Chondrocyte (in vitro differentiated cells): ENCODE results near the gene CADPS. TPM values are rescaled to one million over a fixed set of nuclear protein-coding genes. Genes with fewer than 3 reads are reported as not detected.

Experiments
- DNase-seq: peaks from one replicate; pipeline ENCODE4 v3.0.0; 2021; ENCODE audit warnings: mixed read lengths, low spot score
- H3K27ac Mint-ChIP-seq: one replicate; pipeline ENCODE4 v1.8.0; 2021; ENCODE audit warnings: mild to moderate bottlenecking, moderate library complexity, mixed read lengths; ENCODE audit not compliant: unreplicated experiment
- H3K27me3 Mint-ChIP-seq: 2 replicates; pipeline ENCODE4 v1.8.0; 2021; ENCODE audit warnings: low read depth, mixed read lengths
- H3K36me3 Mint-ChIP-seq: 2 replicates; pipeline ENCODE4 v1.8.0; 2021; ENCODE audit warnings: low read depth, mixed read lengths
- H3K4me1 Mint-ChIP-seq: 2 replicates; pipeline ENCODE4 v1.8.0; 2021; ENCODE audit warnings: low read depth, mild to moderate bottlenecking, mixed read lengths
- H3K4me3 Mint-ChIP-seq: one replicate; pipeline ENCODE4 v1.8.0; 2021; ENCODE audit warnings: mild to moderate bottlenecking, moderate library complexity, mixed read lengths; ENCODE audit not compliant: unreplicated experiment
- H3K9me3 Mint-ChIP-seq: 2 replicates; pipeline ENCODE4 v1.8.0; 2021; ENCODE audit warnings: low read depth, mixed read lengths
- total RNA-seq: library from RNA; stranded (reverse); gene quantifications from 3 replicates; pipeline ENCODE4 v1.2.1, GENCODE V29; 2021
- TF ChIP-seq, protein P1 (sequence below): fragments of 200-600 bp; sonication (generic); IDR thresholded peaks from 2 replicates; pipeline ENCODE4 v1.5.0; 2021; ENCODE audit warnings: antibody characterized with exemption, mild to moderate bottlenecking, moderate library complexity

Gene CADPS
- total RNA-seq, 1 donor from 2014 or later, result not detected

DNA sequence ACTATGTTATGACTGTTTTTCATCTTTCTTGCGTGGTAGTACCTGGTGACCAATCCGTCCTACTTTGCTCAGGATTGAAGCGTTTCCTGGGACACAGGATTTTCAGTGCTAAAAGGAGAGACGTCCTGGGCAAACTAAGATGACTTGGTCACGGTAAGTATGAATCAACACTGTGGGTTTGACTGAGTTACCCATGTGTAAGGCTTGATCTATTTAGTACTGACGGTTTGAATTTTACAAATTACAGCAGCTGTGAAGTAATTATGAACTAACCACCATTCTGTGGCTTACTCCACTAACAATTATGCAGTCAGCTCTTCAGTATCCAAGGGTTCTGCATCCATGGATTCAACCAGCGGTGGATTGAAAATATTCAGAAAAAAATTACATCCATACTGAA, 328.9 kb downstream of the CADPS start:
- peaks cover 68% of the 10 kb centered on the region for H3K27me3 Mint-ChIP-seq
- no peaks in the 10 kb centered on the region for H3K9me3 Mint-ChIP-seq
- DNase-seq, result no peak
- TF ChIP-seq, protein P1, sequence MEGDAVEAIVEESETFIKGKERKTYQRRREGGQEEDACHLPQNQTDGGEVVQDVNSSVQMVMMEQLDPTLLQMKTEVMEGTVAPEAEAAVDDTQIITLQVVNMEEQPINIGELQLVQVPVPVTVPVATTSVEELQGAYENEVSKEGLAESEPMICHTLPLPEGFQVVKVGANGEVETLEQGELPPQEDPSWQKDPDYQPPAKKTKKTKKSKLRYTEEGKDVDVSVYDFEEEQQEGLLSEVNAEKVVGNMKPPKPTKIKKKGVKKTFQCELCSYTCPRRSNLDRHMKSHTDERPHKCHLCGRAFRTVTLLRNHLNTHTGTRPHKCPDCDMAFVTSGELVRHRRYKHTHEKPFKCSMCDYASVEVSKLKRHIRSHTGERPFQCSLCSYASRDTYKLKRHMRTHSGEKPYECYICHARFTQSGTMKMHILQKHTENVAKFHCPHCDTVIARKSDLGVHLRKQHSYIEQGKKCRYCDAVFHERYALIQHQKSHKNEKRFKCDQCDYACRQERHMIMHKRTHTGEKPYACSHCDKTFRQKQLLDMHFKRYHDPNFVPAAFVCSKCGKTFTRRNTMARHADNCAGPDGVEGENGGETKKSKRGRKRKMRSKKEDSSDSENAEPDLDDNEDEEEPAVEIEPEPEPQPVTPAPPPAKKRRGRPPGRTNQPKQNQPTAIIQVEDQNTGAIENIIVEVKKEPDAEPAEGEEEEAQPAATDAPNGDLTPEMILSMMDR, result no peak
- no peaks in the 10 kb centered on the region for H3K4me1 Mint-ChIP-seq
- no peak overlapping the region for H3K4me3 Mint-ChIP-seq
- no peak overlapping the region for H3K27ac Mint-ChIP-seq
- no peaks in the 10 kb centered on the region for H3K36me3 Mint-ChIP-seq

DNA sequence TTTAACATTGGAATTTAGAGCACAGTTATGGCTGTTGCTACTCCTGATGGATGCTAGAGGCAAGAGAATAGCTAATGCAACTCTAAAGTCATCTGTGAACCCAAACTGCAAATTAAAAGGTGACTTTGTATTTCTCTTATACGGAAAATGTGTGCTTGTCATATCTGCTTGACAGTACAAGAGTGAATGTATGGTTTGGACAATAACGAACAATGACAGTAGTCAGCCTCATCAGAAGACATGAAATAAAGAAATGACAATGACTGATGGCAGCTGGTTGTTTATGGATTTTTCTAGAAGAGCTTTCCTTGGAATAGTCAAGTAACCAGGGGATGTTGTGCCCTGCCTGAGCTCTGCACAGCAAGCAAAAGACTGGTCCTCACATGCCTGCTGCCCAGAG, 333.0 kb downstream of the CADPS start:
- no peak overlapping the region for H3K4me3 Mint-ChIP-seq
- no peaks in the 10 kb centered on the region for H3K9me3 Mint-ChIP-seq
- H3K27ac Mint-ChIP-seq, result no peak overlapping the region
- H3K36me3 Mint-ChIP-seq, result no peaks in the 10 kb centered on the region
- H3K4me1 Mint-ChIP-seq, result no peaks in the 10 kb centered on the region
- H3K27me3 Mint-ChIP-seq, result peaks cover 59% of the 10 kb centered on the region
- TF ChIP-seq, protein P1, result no peak
- DNase-seq, result no peak

DNA sequence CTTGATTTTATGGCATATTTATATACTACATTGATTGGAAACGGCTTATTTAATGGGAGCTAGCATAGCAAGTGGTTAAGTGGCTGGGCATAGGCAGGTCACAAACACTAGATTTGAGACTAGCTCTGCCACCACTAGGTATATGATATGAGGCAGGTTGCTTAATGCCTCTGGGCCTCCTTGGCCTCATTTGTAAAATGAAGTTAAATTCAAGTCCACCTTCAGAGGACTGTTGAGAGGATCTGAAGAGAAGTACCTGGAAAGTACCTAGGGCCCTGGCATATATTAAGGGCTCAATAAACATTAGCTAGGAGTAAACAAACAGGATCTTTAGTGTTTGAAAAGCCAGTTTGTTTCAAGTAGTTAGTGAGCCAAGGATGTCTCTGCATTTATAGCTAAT, 335.5 kb downstream of the CADPS start:
- DNase-seq, result no peak
- H3K9me3 Mint-ChIP-seq, result no peaks in the 10 kb centered on the region
- H3K4me1 Mint-ChIP-seq, result no peaks in the 10 kb centered on the region
- H3K36me3 Mint-ChIP-seq, result no peaks in the 10 kb centered on the region
- TF ChIP-seq, protein P1, result no peak
- no peak overlapping the region for H3K4me3 Mint-ChIP-seq
- peaks cover 53% of the 10 kb centered on the region for H3K27me3 Mint-ChIP-seq
- H3K27ac Mint-ChIP-seq, result no peak overlapping the region

- peaks cover 53% of the 10 kb centered on the region for H3K27me3 Mint-ChIP-seq
- no peak for DNase-seq
- no peaks in the 10 kb centered on the region for H3K4me1 Mint-ChIP-seq
- no peak overlapping the region for H3K27ac Mint-ChIP-seq
- H3K4me3 Mint-ChIP-seq, result no peak overlapping the region
- TF ChIP-seq, protein P1, result no peak
- H3K36me3 Mint-ChIP-seq, result no peaks in the 10 kb centered on the region
- no peaks in the 10 kb centered on the region for H3K9me3 Mint-ChIP-seq
These were observed 336.4 kb downstream of the CADPS start for GRCh38 chr3:62538691-62539356.

GRCh38 chr3:62534326-62534725, 340.9 kb downstream of the CADPS start:
- H3K4me1 Mint-ChIP-seq, result no peaks in the 10 kb centered on the region
- TF ChIP-seq, protein P1, result no peak
- no peak overlapping the region for H3K27ac Mint-ChIP-seq
- H3K9me3 Mint-ChIP-seq, result no peaks in the 10 kb centered on the region
- no peak overlapping the region for H3K4me3 Mint-ChIP-seq
- no peak for DNase-seq
- no peaks in the 10 kb centered on the region for H3K36me3 Mint-ChIP-seq
- peaks cover 54% of the 10 kb centered on the region for H3K27me3 Mint-ChIP-seq
